Loucy (cell line): Measurements from ENCODE around the gene PRIMPOL.

Experiments
- EZH2phosphoT487 ChIP-seq: fragments of 200-600 bp; IDR thresholded peaks from 2 replicates; pipeline ENCODE4 v1.6.1; 2018; ENCODE audit warnings: antibody characterized with exemption, mild to moderate bottlenecking, moderate library complexity, borderline replicate concordance
- TF ChIP-seq, protein P1 (sequence below): fragments of 200-600 bp; sonication (generic); conservative IDR thresholded peaks from 2 replicates; pipeline ENCODE4 v1.5.1; 2014; ENCODE audit warnings: mild to moderate bottlenecking, antibody characterized with exemption, low read length

DNA sequence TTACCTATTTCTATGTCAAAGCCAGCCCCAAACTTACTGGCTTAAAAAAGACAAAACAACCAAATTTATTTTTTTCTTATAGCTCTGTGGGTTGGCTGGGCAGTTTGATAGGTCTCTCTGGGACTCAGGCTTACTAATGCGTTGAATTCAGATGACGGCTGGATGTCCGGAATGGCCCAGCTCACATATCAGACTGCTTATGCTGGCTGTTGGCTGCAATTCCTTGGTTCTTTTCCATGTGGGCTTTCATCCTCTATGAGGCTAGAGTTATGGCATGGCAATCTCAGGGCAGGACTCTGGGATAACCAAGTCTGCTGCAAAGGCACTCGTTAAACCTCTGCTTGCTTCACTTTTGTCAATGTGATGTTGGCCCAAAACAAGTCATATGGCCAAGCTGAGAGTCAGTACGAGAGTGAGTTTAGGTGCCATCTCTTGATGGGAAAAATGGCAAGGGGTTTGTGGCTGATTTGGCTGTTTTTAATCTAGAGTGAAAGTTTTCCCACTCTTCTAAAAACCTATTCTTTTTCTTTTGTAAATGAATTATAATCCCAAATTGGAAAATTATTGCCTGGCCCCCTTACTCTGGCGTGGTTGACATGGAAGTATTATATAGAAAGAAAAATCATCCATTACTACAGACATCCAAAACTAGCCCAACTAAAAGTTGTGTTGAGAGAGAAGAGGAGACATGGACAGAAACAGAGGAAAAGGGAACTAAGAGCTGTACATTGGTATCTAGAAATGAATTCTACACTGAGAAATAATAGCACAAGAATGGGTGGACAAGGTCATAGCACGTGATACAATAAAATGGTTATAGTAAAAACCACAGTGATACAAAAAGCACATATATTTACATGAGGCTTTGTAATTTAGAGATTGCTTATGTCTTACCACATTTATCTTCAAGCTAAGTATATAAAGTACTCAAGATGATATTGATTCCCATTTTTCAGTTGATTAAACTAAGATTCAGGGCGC is 6.6 kb downstream of the PRIMPOL start:
- TF ChIP-seq, protein P1, sequence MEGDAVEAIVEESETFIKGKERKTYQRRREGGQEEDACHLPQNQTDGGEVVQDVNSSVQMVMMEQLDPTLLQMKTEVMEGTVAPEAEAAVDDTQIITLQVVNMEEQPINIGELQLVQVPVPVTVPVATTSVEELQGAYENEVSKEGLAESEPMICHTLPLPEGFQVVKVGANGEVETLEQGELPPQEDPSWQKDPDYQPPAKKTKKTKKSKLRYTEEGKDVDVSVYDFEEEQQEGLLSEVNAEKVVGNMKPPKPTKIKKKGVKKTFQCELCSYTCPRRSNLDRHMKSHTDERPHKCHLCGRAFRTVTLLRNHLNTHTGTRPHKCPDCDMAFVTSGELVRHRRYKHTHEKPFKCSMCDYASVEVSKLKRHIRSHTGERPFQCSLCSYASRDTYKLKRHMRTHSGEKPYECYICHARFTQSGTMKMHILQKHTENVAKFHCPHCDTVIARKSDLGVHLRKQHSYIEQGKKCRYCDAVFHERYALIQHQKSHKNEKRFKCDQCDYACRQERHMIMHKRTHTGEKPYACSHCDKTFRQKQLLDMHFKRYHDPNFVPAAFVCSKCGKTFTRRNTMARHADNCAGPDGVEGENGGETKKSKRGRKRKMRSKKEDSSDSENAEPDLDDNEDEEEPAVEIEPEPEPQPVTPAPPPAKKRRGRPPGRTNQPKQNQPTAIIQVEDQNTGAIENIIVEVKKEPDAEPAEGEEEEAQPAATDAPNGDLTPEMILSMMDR = no peak
- no peak for TF ChIP-seq EZH2phosphoT487
